Measurements from ENCODE around the gene ZNF205.

DNA sequence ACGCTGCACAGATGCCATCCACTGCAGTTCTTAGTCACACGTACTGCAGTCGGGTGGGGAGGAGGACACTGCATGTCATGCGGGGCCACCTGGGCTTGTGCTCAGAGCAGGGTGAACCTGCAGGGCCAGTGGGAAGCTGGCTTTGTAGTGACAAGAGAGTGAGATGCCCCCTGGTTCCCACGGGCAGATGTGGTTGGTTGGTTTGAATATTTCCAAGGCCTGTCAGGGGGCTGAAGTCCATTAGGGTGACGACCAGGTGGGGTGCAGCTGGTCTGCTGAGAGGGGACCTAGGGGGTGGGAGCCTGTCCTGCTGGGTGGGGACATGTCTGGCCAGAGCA, 36.8 kb downstream of the ZNF205 start:
- TF ChIP-seq, protein P1, sequence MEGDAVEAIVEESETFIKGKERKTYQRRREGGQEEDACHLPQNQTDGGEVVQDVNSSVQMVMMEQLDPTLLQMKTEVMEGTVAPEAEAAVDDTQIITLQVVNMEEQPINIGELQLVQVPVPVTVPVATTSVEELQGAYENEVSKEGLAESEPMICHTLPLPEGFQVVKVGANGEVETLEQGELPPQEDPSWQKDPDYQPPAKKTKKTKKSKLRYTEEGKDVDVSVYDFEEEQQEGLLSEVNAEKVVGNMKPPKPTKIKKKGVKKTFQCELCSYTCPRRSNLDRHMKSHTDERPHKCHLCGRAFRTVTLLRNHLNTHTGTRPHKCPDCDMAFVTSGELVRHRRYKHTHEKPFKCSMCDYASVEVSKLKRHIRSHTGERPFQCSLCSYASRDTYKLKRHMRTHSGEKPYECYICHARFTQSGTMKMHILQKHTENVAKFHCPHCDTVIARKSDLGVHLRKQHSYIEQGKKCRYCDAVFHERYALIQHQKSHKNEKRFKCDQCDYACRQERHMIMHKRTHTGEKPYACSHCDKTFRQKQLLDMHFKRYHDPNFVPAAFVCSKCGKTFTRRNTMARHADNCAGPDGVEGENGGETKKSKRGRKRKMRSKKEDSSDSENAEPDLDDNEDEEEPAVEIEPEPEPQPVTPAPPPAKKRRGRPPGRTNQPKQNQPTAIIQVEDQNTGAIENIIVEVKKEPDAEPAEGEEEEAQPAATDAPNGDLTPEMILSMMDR (IDR thresholded peaks at IDR 0.05), result no peak
- TF ChIP-seq ZFX (IDR thresholded peaks at IDR 0.05; ENCODE audit: borderline replicate concordance), result no peak

Data from 22Rv1 (cell line).